SKM-1 treated with dmso at 0.1 percent for 144 hours (cell line): ENCODE measurements around the gene LGALS13.

ENCODE experiments used
- DNase-seq: peaks from one replicate; lab custom pipeline; 2025; ENCODE audit not compliant: unreplicated experiment; lab: John Stamatoyannopoulos, UW

Gene LGALS13

GRCh38 chr19:39602224-39602623 lies at the start of gene LGALS13:
Gene LGALS13 (plus strand): TSS chr19:39602524. CDS start chr19:39602569, 45 bp downstream.
- no peak for DNase-seq

DNA sequence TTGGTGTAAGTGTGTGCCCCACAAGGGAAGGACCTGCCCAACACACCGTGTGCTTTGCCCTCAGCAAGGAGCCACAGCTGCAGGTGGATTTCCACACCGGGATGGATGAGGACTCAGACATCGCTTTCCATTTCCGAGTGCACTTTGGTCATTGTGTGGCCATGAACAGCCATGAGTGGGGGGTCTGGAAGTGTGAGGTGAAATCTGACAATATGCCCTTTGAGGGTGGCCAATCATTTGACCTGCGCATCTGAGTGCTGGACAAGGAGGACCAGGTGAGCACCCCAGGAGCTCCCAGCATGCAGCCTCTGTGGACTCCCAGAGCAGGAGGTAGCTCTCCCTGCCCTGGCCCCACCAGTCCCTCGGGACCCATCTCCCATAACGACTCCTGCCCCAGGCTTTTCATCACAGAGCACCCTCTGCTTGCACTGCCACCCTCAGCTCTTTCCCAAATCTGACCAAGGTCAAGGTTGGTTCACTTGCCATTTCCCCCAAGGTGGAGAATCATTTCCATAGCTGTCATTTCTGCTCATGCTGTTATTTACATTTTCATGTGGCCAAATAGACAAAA lies 49.2 kb upstream of the LGALS13 start:
- no peak for DNase-seq

DNA sequence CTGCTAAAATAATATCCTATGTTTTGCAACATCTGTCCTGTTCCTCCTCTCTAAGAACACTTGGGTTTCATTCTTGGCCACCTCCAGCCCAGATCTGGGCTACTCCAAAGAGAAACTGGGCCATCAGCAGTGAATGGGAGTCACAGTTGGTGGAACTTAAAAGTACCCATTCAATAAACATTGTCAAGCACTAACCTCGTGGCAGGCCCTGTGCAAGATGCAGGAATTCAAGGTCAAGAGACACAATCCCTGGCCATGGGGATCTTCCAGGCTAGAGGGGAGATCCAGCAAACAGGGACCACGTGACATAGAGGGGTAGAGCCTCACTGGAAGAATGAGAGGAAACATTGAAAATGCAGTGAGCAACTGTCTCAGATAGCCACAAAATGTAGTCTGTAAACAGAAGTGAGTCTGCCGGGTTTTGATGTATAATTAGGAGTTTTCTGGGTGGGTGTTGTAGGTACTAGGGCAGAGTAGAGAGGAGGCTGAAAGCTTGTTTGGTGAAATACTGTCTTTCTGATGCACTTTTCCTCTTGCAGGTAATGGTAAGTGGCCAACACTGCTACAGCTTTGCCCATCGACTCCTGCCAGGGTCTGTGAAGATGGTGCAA lies 47.5 kb upstream of the LGALS13 start:
- no peak for DNase-seq

- no peak for DNase-seq
Observed at GRCh38 chr19:39555883-39556282, 46.4 kb upstream of the LGALS13 start.

- DNase-seq: no peak
Observed at GRCh38 chr19:39557811-39558623, 44.3 kb upstream of the LGALS13 start.

- DNase-seq: no peak
Observed at GRCh38 chr19:39558624-39559117, 43.7 kb upstream of the LGALS13 start.

GRCh38 chr19:39563408-39563807 lies 38.9 kb upstream of the LGALS13 start:
- no peak for DNase-seq

- DNase-seq: no peak
Observed at GRCh38 chr19:39566064-39566463, 36.3 kb upstream of the LGALS13 start.

GRCh38 chr19:39568604-39569003 lies 33.7 kb upstream of the LGALS13 start:
- DNase-seq: no peak

- DNase-seq: no peak
Observed at GRCh38 chr19:39582442-39582841, 19.9 kb upstream of the LGALS13 start.

DNA sequence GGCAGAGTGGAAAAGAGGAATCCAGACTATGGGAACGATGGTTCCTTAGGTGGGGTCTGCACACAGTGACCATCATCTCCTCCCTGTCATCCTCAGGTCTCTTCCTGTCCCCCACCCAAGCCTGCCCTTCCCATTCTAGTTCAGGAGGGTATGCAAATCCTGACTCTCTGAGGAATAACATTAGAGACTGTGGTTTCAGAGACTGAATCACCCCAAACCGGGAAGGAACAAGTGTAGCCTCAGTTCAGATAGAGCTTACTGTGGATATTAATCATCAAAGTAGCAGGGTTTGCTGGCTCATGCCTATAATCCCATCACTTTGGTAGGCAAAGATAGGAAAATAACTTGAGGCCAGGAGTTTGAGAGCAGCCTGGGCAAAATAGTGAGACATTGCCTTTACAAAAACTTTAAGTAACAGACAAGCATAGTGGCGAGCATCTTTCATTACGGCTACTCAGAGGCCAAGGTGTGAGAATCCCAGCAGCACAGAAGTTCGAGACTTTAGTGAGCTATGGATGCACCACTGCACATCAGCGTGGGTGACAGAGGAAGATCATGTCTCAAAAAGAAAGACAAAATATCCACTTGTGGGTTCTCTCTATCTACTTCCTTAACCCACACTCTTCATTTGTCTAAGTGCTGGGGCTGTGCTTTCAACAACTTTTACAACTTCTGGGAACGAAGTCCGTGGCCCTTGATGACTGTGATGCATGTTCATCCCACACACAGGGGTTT lies 19.3 kb upstream of the LGALS13 start:
- no peak for DNase-seq

- no peak for DNase-seq
Observed at GRCh38 chr19:39587496-39587895, 14.8 kb upstream of the LGALS13 start.

DNA sequence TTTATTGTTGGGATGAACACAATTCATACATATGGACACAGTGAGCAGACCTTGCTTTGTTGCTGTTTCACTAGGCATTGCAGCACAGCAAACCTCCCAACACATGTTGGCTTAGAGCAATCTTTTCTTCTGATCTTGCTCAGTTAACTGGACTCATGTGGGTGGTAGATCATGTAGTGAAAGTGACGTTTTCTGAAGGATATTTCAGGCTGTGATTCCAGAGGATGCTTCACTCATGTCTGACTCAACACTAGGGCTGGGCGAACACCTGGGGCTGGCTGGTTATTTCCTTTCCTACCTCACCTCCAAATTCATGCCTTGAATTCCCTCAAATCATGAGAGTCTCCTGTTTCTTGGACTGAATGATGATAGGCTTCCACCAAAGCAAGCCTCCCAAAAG lies 14.3 kb upstream of the LGALS13 start:
- DNase-seq: no peak

- no peak for DNase-seq
Observed at GRCh38 chr19:39590265-39590664, 12.1 kb upstream of the LGALS13 start.

- no peak for DNase-seq
Observed at GRCh38 chr19:39592381-39592780, 9.9 kb upstream of the LGALS13 start.

DNA sequence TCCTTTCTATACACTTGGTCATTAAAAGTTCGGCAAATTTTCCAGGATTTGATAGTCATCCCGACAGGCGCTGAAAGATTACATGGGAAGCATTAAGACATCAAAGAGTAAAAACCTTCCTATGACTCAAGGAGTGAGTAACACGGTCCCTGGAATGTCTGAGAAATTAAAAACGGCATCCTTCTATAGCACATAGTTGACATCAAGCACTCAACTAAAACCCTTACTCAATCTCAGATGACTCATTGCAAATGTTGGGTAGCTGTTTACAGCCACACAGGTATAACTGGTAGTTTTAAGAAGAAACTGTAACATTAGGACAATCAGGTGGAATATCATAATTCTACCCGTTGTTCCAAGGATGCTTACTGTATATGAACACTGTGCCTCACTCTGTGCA lies 6.4 kb upstream of the LGALS13 start:
- DNase-seq: no peak

DNA sequence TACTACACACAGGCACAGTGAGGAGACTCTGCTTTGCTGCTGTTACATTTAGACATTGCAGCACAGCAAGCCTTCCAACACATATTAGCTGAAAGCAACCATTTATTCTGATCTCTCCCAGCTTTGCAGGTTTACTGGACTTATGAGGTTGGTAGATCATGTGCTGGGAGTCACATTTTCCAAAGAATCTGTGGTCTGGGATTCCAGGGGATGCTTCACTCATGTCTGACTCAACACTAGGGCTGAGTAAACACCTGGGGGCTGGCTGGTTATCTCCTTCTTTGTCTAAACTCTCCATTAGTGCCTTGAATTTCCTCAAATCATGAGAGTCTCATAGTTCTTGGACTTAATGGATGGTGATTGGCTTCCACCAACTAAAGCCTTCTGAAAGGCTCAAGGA lies 5.4 kb upstream of the LGALS13 start:
- no peak for DNase-seq

DNA sequence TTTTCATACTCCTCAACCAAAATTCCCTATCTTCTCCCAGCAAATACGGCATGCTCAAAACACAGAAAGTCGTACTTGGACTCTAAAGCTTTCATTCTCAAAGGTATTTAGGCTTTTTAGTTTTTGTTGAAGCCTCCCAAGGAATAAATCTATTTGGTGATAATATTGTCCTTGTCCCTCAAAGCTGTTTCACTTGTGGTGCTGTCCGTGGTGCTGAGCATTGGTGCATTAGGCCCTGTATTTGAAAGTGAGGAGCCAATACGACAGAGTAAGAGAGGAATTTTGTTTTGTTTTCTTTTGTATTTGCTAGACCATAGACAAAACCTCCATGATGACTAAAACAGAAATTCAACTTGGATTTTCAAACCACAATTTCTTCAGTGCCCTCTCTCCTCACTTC lies 3.2 kb upstream of the LGALS13 start:
- DNase-seq: no peak

DNA sequence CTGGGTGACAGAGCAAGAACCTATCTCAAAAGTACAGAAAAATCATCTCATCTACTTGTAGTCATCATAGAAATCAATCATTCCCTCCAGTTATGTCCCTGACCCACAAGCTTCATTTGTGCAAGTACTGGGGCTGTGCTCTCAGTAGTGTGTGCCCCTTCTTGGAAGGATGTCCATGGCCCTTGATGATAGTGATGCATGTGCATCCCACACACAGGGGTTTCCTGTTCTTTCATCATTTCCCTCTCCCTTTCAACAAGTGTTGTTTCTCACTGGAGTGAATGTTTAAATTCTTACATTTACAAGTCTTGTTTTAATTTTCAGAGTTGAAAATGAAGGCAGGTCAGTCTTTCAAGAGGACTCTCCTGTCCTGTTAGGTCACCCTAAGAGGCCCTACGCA lies 1.5 kb downstream of the LGALS13 start:
- DNase-seq: no peak

DNA sequence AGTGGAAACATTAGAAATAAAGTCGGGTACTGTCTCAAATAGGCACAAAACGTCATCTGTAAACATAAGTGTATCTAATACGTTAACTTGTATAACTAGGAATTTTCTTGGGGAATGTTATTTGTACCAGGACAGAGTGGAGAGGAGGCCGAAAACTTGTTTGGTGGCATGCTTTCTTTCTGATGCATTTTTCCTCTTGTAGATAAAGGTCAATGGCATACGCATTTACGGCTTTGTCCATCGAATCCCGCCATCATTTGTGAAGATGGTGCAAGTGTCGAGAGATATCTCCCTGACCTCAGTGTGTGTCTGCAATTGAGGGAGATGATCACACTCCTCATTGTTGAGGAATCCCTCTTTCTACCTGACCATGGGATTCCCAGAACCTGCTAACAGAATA lies 4.7 kb downstream of the LGALS13 start:
- no peak for DNase-seq

- no peak for DNase-seq
Observed at GRCh38 chr19:39607561-39607960, 5.2 kb downstream of the LGALS13 start.

DNA sequence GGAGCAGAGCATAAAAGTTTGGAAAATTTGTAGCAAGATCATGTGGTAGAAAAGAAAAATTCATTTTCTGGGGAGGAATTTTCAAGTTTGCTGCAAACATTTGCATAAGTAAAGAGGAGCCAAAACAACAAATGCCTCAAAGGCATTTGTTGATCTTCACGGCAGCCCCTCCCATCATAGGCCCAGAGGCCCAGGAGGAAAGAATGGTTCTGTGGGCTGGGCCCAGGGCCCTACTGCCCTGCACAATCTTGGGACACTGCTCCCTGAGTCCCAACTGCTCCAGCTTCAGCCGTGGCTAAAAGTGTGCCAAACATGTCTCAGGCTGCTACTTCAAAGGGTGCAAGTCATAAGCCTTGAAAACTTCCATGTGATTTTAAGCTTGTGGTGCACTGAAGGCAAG lies 11.3 kb downstream of the LGALS13 start:
- no peak for DNase-seq
